Pancreas (tissue), 10 donors: ENCODE measurements around the gene PRPF19. TPM values are rescaled to one million over a fixed set of nuclear protein-coding genes. Genes with fewer than 3 reads are reported as not detected.
A peak's percentile ranks its signal among the peaks of the same experiment; 100 is the strongest.

ENCODE experiments used
- ATAC-seq, 4 donors: fragments of 200-7000 bp; cut with Tn5 transposase; one replicate each; pipeline versions ENCODE4 v1.8.0 to v1.9.1; 2020; ENCODE audit warnings: mild to moderate bottlenecking in 4 of 4, moderate library complexity in 4 of 4
- DNase-seq, 6 donors: peaks; one replicate each; pipeline ENCODE4 v3.0.0-alpha.2; 2020
- FAIRE-seq: peaks from 2 replicates; lab custom pipeline; 2012; peaks lifted over from hg19 to GRCh38; lab: Jason Lieb, UNC
- H3K27ac ChIP-seq, 4 donors: fragments of 200-600 bp; sonication (generic); 1 replicate in 3 of 4; 2 replicates in 1 of 4; pipeline versions ENCODE4 v1.5.0 to v1.8.0; 2020
- H3K27me3 ChIP-seq, 4 donors: fragments of 200-600 bp; one replicate each; pipeline ENCODE4 v1.8.0; 2021
- H3K36me3 ChIP-seq, 3 donors: fragments of 200-600 bp; sonication (generic) in 1 of 3; one replicate each; pipeline versions ENCODE4 v1.5.0 to v1.8.0; 2020 to 2021
- H3K4me1 ChIP-seq, 3 donors: fragments of 200-600 bp; one replicate each; pipeline ENCODE4 v1.8.0; 2021
- H3K4me3 ChIP-seq, 4 donors: fragments of 200-600 bp; sonication (generic) in 2 of 4; one replicate each; pipeline versions ENCODE4 v1.5.0 to v1.8.0; 2020 to 2021
- H3K9me3 ChIP-seq, 4 donors: fragments of 200-600 bp; one replicate each; pipeline ENCODE4 v1.8.0; 2021
- CTCF ChIP-seq, 4 donors: fragments of 200-600 bp; sonication (generic) in 3 of 4; IDR thresholded peaks; one replicate each; pipeline versions ENCODE4 v1.5.0 to v1.8.0; 2021; ENCODE audit warnings: antibody characterized with exemption in 4 of 4
- WGBS, 2 donors: extraction: QIAGEN DNeasy Blood & Tissue Kit; methylation state at CpG; one replicate each; pipeline ENCODE4 v1.1.7; 2013; 5-methylcytosine and 5-hydroxymethylcytosine counted together
- intact Hi-C, 3 donors: fragments of 100-400 bp; cut with DNase I; formaldehyde crosslinking; loops; one replicate each; pipeline versions ENCODE4 v1.11.1 to v1.14.2; 2022
- polyA plus RNA-seq, 2 donors: library from polyadenylated mRNA; stranded (reverse); fragments of 200-250 nt; gene quantifications; one replicate each; pipeline ENCODE4 v1.2.3, GENCODE V29; 2013
- total RNA-seq, 6 donors: library from RNA; stranded (reverse); fragmentation: NEBNext Ultra II Directional in 4 of 6; extraction: Animal tissue kit (Norgen Biotek cat#: 25700) in 4 of 6; gene quantifications; one replicate each; pipeline versions ENCODE4 v1.2.1 to v1.2.4, GENCODE V29; 2021 to 2023
- donor health status: healthy with polysubstance abuse.
- donor health status: DM: no; HTN: no; CAD: no; lungs with moderate emphysema.
- donor health status: DM: no; HTN: no; CAD: no.
- donor health status: control.
- donor health status: control.
- donor health status: Bipolar disorder and iron deficiency.
- donor health status: DM: yes; HTN: yes; CAD: no.
- donor health status: DM: no; HTN: no; CAD: no.
- donor health status: DM: no; HTN: no; CAD: no.
- donor health status: DM: yes; HTN: yes; CAD: no.

PRPF19 gene
- total and polyA plus RNA-seq, 8 donors, result 33.9 to 50.1 (median 45.5) TPM

GRCh38 chr11:60872961-60873524, 33.3 kb downstream of the PRPF19 start:
- H3K36me3 ChIP-seq, result no peaks in the 10 kb centered on the region
- no peaks in the 10 kb centered on the region for H3K4me1 ChIP-seq
- intact Hi-C loops, result no loop called here
- FAIRE-seq (no peak), DNase-seq (no peak), ATAC-seq (peak in 2 of 4 donors; percentile 17 to 24)
- no peak overlapping the region for H3K27ac ChIP-seq
- no peak for TF ChIP-seq CTCF (IDR thresholded peaks at IDR 0.05)
- no peak overlapping the region for H3K4me3 ChIP-seq
- H3K27me3 ChIP-seq, result no peaks in the 10 kb centered on the region
- no peaks in the 10 kb centered on the region for H3K9me3 ChIP-seq
- WGBS, 2 donors, result 60 to 61% methylated on average over 16 of the region's 16 CpGs

- H3K9me3 ChIP-seq, result no peaks in the 10 kb centered on the region
- H3K4me3 ChIP-seq, result no peak overlapping the region
- WGBS, 2 donors, result 76 to 82% methylated on average over 6 of the region's 6 CpGs
- TF ChIP-seq CTCF (IDR thresholded peaks at IDR 0.05), result no peak
- H3K27me3 ChIP-seq, result no peaks in the 10 kb centered on the region
- H3K27ac ChIP-seq, result no peak overlapping the region
- no peaks in the 10 kb centered on the region for H3K36me3 ChIP-seq
- no peak for FAIRE-seq
- no peak for DNase-seq
- intact Hi-C loops, result no loop called here
- H3K4me1 ChIP-seq, result no peaks in the 10 kb centered on the region
- ATAC-seq, result peak in 3 of 4 donors; percentile 35 to 55 (median 51)
Measured at GRCh38 chr11:60872124-60872960, 34.0 kb downstream of the PRPF19 start.

- DNase-seq (no peak), FAIRE-seq (no peak), ATAC-seq (peak in 2 of 4 donors; percentile 5 to 37)
- H3K9me3 ChIP-seq, result no peaks in the 10 kb centered on the region
- no peak overlapping the region for H3K4me3 ChIP-seq
- WGBS, 2 donors, result 68 to 77% methylated on average over 7 of the region's 7 CpGs
- no peak overlapping the region for H3K27ac ChIP-seq
- intact Hi-C loops, result no loop called here
- no peak for TF ChIP-seq CTCF (IDR thresholded peaks at IDR 0.05)
- no peaks in the 10 kb centered on the region for H3K27me3 ChIP-seq
- no peaks in the 10 kb centered on the region for H3K36me3 ChIP-seq
- H3K4me1 ChIP-seq, result no peaks in the 10 kb centered on the region
Measured at GRCh38 chr11:60871378-60872061, 34.9 kb downstream of the PRPF19 start.

DNA sequence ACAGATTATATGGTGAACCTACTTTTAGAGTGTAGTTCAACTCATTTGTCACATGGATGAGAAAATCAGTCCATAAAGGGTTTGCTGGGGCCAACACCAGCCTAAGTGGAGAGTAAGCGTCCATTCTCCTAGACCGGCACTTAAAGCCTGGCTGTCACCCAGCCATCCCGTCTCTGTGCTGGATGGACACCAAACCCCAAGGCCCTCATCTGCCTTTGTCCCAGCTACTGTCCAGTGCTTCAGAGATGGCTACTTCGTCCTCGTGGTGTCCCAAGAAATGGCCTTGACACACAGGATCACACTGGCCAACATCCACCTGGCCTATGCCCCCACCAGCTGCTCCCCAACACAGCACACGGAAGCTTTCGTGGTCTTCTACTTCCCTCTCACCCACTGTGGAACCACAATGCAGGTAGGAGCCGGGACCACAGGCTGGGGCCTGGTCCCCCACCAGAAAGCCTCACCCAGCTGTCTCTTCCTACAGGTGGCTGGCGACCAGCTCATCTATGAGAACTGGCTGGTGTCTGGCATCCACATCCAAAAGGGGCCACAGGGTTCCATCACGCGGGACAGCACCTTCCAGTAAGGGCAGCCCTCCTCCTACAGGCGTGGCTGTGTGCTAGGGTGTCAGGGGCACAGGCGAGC, 35.5 kb downstream of the PRPF19 start:
- H3K27ac ChIP-seq, result no peak overlapping the region

More for the DNA sequence above, 35.5 kb downstream of the PRPF19 start:
- H3K4me1 ChIP-seq, result no peaks in the 10 kb centered on the region
- intact Hi-C loops, result no loop called here
- H3K9me3 ChIP-seq, result no peaks in the 10 kb centered on the region
- WGBS, 2 donors, result 74 to 80% methylated on average over 13 of the region's 13 CpGs
- no peaks in the 10 kb centered on the region for H3K27me3 ChIP-seq
- DNase-seq (no peak), ATAC-seq (no peak), FAIRE-seq (no peak)
- H3K4me3 ChIP-seq, result no peak overlapping the region
- H3K36me3 ChIP-seq, result no peaks in the 10 kb centered on the region
- TF ChIP-seq CTCF (IDR thresholded peaks at IDR 0.05), result no peak
